GM12878 (cell line): ENCODE data around the gene ANTXR2.

Experiments used
- CBX3 ChIP-seq: fragments of 200-600 bp; sonication (generic); IDR thresholded peaks from 2 replicates; pipeline ENCODE4 v1.6.1; 2016; ENCODE audit warnings: low read depth, borderline replicate concordance
- TF ChIP-seq, protein P1 (sequence below), 3 experiments: IDR thresholded peaks in 2 of 3; conservative IDR thresholded peaks in 1 of 3; 2 replicates each; pipeline ENCODE4 v1.5.1; 2011; ENCODE audit warnings: low read depth in 3 of 3, low read length in 3 of 3, mild to moderate bottlenecking in 3 of 3, control low read depth in 2 of 3, moderate library complexity in 2 of 3, inconsistent platforms in 1 of 3, mixed read lengths in 1 of 3; ENCODE audit not compliant: control insufficient read depth in 2 of 3, insufficient read depth in 1 of 3; ENCODE audit errors: extremely low read depth in 1 of 3

DNA sequence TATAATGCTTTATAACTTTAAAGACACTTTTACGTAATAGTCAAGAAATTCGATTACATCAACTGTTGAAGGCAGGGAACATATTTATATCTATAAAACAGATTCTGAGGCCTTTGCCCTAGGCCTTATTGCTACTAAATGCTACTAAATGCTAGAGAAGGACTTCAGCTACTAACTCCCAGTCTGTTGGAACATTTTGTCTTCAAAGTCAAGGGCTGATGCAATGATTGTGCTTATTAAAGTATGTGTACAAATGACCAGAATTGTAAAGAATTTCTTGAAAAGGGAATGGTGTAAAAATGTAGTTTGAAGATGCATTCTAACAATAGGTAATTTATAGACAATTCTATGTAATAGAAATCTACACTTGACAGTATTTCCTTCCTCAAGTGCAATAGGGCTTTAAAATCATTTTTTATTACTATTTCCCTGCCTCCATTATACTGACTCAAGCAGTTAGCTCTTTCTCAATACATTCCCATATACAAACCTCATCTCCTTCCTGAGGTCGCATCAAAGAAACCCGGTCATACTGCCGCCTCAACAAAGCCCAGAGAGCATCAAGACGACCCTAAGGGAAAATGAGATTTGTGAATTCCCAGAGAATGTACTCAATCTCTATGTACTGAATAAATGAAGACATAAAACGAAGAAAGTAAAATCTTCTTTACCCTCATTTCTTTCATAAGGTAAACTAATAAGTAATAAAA is 95.7 kb downstream of the ANTXR2 start:
- TF ChIP-seq, protein P1, sequence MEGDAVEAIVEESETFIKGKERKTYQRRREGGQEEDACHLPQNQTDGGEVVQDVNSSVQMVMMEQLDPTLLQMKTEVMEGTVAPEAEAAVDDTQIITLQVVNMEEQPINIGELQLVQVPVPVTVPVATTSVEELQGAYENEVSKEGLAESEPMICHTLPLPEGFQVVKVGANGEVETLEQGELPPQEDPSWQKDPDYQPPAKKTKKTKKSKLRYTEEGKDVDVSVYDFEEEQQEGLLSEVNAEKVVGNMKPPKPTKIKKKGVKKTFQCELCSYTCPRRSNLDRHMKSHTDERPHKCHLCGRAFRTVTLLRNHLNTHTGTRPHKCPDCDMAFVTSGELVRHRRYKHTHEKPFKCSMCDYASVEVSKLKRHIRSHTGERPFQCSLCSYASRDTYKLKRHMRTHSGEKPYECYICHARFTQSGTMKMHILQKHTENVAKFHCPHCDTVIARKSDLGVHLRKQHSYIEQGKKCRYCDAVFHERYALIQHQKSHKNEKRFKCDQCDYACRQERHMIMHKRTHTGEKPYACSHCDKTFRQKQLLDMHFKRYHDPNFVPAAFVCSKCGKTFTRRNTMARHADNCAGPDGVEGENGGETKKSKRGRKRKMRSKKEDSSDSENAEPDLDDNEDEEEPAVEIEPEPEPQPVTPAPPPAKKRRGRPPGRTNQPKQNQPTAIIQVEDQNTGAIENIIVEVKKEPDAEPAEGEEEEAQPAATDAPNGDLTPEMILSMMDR (IDR thresholded peaks at IDR 0.05 in 2 of 3, conservative IDR thresholded peaks at IDR 0.05 in 1 of 3; ENCODE audit: control insufficient read depth in 2 of 3, extremely low read depth in 1 of 3, insufficient read depth in 1 of 3, low read depth in 3 of 3, low read length in 3 of 3), result no peak
- TF ChIP-seq CBX3, result no peak
